ENCODE measurements around the gene ABCA13.

Gene ABCA13

GRCh38 chr7:48300301-48300700 is 129.0 kb downstream of the ABCA13 start:
- DNase-seq (ENCODE audit: low read depth): no peak

GRCh38 chr7:48301201-48301600 is 129.9 kb downstream of the ABCA13 start:
- DNase-seq (ENCODE audit: low read depth): peak; percentile 67

GRCh38 chr7:48304641-48305040 is 133.4 kb downstream of the ABCA13 start:
- no peak for DNase-seq (ENCODE audit: low read depth)

- no peak for DNase-seq (ENCODE audit: low read depth)
These were observed 134.4 kb downstream of the ABCA13 start for GRCh38 chr7:48305661-48306060.

GRCh38 chr7:48307041-48307714 is 135.9 kb downstream of the ABCA13 start:
- DNase-seq (ENCODE audit: low read depth): no peak

GRCh38 chr7:48309720-48310119 is 138.5 kb downstream of the ABCA13 start:
- no peak for DNase-seq (ENCODE audit: low read depth)

GRCh38 chr7:48311464-48312100 is 140.3 kb downstream of the ABCA13 start:
- DNase-seq (ENCODE audit: low read depth): no peak

GRCh38 chr7:48312151-48312550 is 140.9 kb downstream of the ABCA13 start:
- peak; percentile 7 for DNase-seq (ENCODE audit: low read depth)

GRCh38 chr7:48316768-48317167 is 145.5 kb downstream of the ABCA13 start:
- no peak for DNase-seq (ENCODE audit: low read depth)

- DNase-seq (ENCODE audit: low read depth): peak; percentile 10
These were observed 146.1 kb downstream of the ABCA13 start for GRCh38 chr7:48317360-48317759.

- DNase-seq (ENCODE audit: low read depth): no peak
These were observed 150.2 kb downstream of the ABCA13 start for GRCh38 chr7:48321319-48322010.

- DNase-seq (ENCODE audit: low read depth): peak; percentile 3
These were observed 165.9 kb downstream of the ABCA13 start for GRCh38 chr7:48337012-48337621.

GRCh38 chr7:48337781-48338180 is 166.5 kb downstream of the ABCA13 start:
- DNase-seq (ENCODE audit: low read depth): no peak

- no peak for DNase-seq (ENCODE audit: low read depth)
These were observed 176.1 kb downstream of the ABCA13 start for GRCh38 chr7:48347230-48347825.

- DNase-seq (ENCODE audit: low read depth): no peak
These were observed 179.3 kb downstream of the ABCA13 start for GRCh38 chr7:48350515-48350914.

- DNase-seq (ENCODE audit: low read depth): no peak
These were observed 180.6 kb downstream of the ABCA13 start for GRCh38 chr7:48351900-48352299.

- no peak for DNase-seq (ENCODE audit: low read depth)
These were observed 184.1 kb downstream of the ABCA13 start for GRCh38 chr7:48355346-48355745.

GRCh38 chr7:48360574-48360973 is 189.3 kb downstream of the ABCA13 start:
- no peak for DNase-seq (ENCODE audit: low read depth)

GRCh38 chr7:48363174-48363573 is 191.9 kb downstream of the ABCA13 start:
- DNase-seq (ENCODE audit: low read depth): no peak

GRCh38 chr7:48365010-48365409 is 193.8 kb downstream of the ABCA13 start:
- no peak for DNase-seq (ENCODE audit: low read depth)

- no peak for DNase-seq (ENCODE audit: low read depth)
These were observed 194.8 kb downstream of the ABCA13 start for GRCh38 chr7:48366096-48366495.

- DNase-seq (ENCODE audit: low read depth): no peak
These were observed 205.0 kb downstream of the ABCA13 start for GRCh38 chr7:48376263-48376662.
